Cerebellar nuclear complex (tissue), 1 donor: Measurements from ENCODE around the gene APBB2.

Source experiments
- DNase-seq, 2 experiments: peaks; one replicate each; lab custom pipeline; 2025; lab: John Stamatoyannopoulos, UW

The APBB2 gene

DNA sequence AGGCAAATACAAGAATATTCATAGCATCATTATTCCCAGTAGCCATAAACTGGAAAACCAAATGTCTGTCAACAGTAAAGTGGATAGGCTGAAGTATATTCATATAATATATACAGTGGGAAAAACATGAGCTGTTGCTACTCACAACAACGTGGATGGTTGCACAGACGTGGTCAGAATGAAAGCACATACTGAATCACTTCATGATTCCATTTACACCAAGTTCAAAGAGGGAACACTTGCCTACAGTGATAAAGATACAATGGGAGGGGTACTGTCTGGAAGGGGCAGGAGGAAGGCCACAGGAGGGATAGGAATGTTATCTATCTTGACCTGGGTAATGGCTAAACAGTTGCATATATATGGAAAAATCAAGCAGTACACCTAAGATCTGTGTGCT is 25.3 kb downstream of the APBB2 start:
- DNase-seq = no peak

DNA sequence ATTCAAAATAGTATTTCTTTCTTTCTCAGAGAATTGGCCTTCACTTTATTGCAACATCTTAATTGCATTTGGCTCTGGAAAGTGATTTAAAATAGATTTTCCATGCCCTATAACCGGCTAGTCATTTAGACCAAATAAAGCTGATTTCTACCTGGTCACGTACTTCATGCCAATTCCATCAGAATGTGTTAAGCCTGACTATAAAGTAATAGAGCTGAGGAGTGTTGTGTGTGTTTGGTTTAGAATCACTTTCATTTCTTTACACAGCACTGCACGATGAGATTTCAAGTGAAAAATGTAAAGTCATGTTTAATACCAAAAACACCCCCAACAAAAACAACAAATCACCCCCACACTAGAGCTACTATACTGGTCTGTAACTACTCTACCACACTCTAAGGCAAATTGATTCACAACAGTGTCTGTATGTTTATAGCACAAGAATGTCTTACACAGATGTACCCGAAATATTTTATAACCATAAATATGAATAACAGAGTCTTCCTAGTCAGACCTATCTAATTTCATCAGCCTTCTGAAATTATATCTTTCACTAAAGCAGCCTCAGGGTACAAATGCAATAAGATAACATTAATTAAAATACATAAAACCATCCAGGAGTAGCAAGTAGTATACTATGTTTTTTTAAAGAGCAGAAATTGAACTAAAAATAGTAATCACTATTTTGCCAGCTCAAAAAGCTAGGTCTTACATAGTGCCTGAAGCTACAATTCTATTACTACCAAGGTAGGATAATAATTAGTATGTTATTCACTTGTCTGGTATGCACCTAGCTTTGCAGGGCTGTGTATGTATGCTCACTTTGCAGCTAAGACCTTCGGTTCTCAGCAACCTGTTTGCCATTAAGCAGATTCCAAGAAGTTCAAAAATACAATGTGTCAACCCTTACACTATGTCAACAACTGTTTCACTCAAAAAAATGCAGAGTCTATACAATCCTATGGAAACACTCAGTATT is 28.4 kb downstream of the APBB2 start:
- DNase-seq = no peak

DNA sequence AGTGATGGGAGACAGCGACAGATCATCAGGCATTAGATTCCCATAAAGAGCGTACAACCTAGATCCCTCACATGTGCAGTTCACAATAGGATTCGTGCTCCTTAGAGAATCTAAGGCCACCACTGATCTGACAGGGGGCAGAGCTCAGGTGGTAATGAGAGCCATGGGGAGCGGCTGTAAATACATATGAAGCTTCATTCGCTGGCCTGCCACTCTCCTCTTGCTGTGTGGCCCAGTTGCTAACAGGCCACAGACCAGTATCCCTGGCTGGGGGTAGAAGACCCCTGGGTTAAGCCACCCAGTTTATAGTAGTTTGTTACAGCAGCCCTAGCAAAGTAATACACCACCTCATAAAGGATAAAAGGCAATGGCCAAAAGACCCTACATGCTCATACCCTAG is 30.3 kb downstream of the APBB2 start:
- DNase-seq = no peak

DNA sequence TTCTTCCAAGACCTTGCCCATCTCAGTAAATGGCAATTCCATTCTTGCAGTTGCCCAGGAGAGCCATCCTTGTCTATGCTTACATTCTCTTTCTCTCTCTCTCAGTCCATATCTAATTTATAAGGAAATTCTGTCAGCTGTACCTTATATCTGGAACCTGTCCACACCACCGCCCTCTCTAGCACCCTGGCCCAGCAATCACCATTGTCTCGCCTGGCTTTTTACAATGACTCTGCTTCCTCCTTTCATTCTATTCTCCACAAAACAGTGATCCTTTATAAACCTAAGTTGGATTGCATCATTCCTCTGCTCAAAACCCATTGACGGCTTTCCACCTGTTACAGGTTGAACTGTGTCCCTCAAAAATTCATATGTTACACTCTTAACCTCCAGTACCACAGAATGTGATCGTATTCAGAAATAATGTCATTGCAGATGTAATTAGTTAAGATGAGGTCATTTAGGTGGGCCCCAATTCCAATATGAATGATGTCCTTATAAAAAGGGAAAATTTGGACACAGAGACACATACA is 31.3 kb downstream of the APBB2 start:
- no peak for DNase-seq

DNA sequence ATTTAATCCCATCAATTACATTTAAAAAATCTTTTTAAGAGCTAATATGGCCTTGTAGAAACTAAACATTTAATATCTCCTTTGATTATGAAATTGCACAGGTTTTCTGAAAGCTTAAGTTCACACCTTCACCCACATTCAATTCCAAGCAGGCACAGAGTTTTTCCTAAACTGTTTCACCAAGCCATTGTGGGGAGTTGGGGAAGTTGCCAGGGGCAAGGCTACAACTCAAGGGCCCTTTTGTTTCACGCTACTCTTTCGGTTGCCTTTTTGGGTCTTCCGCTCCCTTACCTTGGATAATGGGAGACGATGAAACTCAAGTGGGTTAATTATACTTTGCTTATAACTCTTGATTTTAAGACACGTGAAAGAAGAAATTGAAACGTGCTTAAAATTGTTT is 33.3 kb downstream of the APBB2 start:
- no peak for DNase-seq

DNA sequence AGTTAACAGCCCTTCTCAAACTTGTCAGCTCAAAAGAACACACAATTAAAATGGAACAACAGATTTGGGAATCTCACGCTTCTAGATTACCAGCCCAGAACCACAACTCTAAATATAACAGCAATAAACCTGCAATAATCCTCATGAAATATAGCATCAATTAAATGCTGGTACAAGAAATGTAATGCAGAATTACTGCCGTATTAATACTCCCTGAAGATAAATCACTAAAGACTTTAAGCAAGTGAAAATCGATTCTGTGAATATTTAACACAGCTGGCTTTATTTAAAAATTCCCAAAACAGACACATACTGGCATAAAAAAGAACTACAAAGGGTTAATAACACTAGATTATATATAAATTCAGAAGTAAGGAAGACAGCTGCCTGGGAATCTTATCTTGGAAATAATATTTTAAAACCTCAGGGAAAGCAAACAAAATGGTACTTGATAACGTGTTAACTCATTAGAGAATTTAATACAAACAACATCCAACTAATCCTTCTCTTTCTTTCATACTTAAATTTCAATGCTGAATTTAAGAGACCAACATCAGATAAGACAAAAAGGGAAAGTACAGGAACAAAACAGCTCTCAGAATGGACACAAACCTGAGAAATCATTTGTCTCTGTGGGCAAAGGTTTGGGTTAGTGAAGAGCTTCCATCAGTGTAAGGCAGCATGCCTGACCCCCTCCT is 34.7 kb downstream of the APBB2 start:
- no peak for DNase-seq

DNA sequence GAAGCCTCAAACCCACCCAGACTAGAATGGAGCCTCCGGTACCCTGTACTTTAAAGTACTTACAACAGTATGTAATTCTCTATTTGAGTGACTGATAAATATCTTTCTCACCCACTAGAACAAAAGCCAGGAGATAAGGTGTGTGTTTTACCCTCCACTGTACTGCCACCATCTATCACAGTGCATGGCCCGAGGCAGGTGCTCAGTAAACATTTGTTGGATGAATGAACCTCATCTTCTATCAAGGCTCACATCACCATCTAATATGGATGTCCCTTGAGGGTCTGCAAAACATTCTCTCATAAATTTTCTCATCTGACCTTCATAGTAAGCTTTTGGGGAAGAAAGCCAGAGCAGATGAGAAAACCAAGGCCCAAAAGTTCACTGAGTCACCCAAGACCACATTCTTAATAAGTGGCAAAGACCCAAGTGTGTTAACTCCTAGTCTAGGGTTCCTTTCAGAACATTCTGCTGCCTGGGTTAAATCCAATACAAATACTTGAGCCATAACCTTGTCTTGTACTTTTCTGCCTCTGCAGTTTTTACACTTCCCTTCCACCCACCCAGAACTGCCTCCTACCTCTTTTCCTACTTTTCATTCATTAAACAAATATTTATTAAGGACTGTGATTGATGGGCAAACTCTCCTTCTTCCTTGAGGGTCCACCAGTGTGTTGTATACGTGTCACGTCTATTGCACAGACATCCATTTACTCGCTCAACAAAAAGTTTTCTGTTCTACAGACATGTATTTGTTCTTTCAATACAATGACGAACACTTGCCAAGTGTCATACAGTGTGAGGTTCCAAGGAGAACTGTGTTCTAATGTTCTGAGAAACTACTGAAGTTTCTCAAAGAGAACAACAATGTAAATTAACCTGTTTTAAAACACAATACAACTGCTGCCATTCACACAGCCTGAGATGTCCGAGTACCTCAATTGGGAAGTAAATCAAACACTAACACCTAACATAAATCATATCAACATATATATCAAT is 35.7 kb downstream of the APBB2 start:
- no peak for DNase-seq

DNA sequence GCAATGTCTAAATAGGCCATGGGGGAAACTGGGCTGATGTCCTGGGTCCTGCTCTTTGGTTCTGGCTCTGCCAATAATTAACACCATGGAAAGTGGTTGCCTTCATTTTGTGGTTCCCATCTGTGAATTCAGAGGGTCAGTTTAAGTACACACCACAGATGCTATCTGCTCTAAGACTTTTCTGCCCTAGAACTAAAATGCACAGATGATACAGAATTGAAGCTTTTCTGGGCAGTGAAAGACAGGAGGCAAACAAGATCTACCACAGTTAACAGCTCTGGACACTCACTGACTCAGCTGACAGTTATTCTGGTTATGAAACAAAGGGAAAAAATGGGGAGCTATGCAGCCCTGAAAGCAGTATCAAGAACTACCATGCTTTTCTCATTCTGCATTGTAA is 37.3 kb downstream of the APBB2 start:
- no peak for DNase-seq

DNA sequence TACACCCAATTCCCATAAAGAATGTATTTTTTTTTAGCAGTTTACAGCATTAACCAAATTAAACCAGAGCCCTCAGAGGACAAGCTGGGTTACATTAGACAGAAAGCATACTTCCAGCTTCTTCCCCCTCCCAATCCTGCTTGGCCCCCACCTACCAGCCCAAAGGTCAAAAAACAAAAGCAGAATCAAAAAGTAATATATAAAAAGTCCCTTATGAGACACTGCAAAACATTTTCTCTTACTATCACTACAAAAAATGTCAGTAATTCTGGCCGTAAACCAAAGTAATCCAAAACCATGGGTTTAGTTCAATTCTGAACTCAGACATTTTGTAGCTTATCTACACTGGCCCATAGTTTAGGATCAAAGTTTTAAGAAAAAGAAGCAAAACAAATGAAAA is 38.0 kb downstream of the APBB2 start:
- DNase-seq = no peak

DNA sequence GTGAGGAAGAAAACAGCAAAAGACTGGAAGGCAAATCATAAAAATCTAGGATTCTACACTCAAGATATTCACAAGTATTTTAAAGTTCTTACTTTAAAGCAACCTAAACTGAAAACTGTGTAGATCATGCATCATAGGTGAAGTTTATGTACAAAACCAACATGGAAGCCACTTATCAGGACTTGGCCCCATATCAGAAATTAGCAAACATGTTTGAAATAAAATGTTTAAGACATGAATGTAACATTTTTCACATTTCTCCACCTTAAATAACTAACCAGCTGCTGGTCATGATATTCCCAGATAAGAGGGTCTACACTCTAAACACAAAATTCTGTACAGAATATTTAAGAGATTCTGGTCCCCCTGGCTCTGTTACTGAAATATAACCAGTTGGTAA is 38.5 kb downstream of the APBB2 start:
- DNase-seq = no peak

DNA sequence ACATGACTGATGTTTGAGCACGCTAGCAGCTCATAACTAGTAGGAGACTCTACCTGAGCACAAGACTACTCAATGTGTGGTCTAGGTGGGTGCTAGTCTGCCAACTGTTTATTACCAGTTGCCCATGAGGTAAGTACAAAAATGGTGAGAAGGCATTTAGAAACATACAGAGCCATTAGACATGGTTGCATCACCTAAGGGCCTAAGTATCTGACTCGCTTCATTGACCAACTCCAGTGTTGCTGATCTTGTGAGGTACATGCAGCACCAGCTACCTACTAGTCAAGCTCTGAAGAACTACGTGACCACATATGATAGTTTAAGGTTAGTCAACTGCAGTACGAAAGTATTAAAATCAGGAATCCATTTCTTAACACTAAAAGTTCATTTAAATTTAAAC is 39.9 kb downstream of the APBB2 start:
- DNase-seq = no peak

DNA sequence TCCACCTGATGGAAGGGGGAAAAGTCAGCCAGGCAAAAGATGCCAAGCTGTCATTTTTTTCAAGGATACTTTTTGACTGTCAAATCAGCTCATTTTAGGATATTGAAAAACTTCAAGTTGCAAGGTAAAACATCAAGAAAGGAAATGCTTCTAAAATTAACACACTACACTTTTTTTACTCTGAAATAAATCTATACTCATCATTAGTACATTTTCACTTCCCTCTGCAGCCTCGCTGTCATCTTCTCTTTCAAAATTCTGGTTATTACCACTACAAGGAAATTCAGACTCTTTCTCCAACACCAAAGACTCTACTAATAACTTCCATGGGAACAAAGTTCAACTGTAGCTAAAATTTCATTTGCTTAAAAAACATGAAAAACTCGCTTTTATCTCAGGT is 41.6 kb downstream of the APBB2 start:
- DNase-seq = no peak

DNA sequence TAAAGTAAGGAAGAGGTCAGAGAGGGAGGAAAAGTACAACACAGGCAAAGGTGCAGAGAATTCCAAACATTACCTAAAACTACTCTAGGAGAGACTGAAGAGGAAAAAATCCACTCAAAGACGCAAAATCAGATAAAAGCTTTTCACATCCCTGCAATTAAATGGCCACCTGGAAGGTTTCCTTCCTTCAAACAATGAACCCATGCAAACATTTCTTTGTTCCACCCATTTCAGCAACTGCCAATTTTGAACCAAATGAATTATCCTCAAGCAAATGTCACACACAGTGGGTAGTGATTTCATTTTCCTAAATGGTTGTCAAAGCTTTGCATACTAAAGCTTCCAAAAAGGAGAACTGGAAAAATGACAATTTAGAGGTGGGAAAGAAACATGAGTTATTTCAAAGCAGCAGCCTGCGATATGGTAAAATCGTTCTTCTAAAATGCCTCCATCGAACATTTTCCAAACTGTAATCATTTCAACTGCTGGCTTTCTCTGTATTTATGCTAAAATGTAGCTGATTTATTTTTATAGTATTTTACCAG is 45.0 kb downstream of the APBB2 start:
- DNase-seq = no peak

DNA sequence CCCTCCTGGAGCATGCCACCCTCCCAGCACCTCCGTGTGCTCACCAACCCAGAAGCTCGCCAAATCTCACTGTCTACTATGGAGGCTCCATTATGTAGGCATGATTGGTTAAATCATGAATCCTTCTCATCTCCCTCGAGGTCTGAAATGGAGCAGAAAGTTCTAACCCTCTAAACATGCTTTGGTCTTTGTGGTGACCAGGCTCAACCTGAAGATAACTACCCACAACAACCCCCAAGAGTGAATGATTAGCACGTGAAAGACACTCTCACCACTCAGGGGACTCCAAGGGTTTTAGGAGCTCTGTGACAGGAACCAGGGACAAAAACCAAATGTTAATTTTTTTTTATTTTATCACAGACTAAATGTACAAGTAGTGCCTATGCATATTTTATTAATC is 47.2 kb downstream of the APBB2 start:
- DNase-seq = no peak

DNA sequence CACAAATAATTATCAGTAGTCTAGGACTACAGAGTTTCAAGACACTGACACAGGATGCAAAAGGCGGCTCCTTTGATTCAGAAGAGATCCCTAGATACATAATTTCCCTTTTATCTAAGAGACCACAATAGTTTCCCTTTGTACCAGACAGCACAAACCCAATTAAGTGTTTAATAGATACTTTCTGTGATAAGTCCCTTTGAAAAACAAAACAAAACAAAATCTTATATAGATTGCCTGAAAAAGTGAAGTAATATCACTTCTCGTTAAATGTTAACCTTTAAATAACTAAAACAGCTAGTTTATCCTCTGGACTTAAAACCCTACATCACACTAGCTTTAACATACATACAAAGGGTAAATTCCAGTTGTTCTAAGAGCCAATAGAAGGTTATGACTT is 49.9 kb downstream of the APBB2 start:
- DNase-seq = no peak

DNA sequence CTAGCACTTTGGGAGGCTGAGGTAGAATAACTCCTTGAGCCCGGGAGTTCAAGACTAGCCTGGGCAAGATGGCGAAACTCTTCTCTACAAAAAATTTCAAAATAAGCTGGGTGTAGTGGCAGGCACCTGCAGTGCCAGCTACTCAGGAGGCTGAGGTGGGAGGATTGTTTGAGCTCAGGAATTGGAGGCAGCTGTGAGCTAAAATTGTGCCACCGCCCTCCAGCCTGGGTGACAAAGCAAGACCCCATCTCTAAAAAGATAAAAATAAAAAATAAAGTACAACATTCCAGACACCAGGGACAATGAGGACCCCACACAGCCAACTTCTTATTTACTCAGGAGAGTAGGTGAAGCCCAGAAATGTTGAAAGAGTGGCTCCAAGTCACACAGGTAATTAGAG is 53.0 kb downstream of the APBB2 start:
- DNase-seq = no peak

DNA sequence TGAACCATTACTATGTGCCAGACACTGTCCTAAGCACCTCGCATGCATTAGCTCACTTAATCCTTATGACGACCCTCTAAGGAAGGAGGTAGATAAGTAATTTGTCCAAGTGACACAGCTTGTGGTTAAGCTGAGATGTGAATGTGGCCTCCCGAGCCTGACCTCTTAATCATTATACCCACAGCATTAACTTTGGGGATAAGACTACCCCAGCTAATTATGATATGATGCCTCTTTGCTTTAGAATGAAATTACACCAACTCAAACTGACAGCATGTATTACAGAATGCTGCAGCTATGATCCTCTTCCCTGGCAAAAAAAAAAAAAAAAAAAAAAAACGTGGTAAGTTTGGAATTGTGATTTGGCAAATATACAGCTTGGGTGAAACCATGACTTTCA is 53.5 kb downstream of the APBB2 start:
- DNase-seq = no peak

DNA sequence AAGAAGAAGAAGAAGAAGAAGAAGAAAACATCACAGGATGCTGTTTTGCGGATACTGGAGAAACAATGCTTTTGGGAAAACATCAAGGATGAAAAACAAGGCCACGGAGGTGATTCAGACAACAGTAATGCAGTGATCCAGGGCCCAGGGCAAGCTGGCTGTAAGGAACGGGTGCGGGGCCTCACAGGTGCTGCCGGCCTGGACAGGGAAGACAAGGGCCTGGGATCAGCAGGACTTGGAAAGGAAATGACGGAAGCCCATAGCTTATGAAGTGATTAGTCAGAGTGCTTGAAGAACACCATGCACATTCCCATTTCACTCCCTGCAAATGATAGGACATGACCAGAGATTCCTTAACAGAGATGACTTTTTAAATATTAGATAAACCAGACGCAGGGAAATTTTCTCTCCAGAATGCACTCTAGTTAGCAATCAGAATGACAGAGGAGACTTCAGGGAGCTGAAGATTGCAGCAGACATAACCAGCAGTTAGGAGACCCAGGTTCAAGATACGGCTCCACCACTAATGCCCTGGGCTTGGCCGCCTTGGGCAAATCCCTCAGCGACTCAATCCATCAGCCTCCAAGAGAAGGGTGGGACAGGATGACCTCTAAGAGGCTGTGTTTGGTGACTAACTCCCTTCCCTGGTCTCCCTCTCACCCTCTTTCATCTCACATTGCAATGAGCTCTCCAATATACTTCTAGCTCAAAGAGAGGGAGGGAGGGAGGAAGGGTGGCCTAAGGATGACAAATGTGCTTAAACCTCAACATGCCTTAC is 54.1 kb downstream of the APBB2 start:
- no peak for DNase-seq

DNA sequence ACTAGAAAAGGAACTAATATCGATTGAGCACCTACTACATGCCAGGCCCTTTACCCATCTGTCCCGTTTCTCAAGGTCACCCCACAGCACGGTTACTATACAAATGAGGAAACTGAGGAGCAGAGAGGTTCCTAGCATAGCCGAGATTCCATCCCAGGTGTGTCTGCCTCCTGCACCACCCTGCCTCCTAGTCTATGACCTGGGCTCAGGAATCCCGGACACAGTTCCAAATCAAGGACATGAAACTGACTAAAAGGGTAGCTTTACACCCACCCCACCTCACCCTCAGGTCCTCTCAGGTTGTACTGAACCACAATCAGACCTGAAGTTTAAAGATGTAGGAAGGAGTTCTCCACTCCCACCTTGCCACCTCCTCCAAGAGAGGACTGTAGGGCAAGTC is 55.6 kb downstream of the APBB2 start:
- no peak for DNase-seq

DNA sequence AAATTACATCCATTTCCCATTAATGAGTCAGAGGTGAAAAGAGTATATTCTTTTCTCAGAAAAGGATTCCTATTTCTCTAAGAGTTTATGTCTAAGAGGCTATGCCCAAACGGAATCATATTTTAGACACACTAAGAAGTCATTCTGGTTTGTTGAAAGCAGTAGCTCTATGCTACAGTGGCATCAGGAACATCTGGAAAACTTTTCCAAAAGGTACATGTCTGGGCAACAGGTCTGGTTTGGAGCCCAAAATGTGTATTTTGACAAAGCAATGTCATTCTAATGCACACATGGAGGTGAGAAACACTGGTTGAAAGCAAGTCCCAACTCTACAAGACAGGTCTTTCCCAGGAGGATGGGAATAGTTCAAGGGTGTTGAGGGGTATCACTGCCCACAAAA is 56.1 kb downstream of the APBB2 start:
- DNase-seq = no peak

DNA sequence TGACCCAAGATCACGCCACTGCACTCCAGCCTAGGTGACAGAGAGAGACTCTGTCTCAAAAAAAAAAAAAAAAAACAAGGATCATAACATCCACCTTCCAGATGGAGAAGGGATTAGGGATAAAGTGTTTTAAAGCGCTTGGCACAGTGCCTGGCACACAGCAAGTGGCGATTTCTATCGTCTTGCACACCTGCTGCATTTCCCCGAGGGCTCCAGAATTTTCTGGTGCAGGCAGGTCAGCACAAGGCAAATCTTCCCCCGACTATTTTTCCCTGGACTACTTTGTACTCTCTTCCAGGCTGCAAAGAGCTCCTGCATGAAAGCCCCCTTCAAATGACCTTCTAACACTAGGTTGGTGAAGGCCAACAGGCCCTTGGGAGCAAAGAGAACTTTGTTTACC is 57.3 kb downstream of the APBB2 start:
- no peak for DNase-seq
